Aorta (tissue), 5 donors: ENCODE data around the gene GALNT2. TPM values are rescaled to one million over a fixed set of nuclear protein-coding genes. Genes with fewer than 3 reads are reported as not detected.

Experiments
- ATAC-seq: fragments of 200-7000 bp; cut with Tn5 transposase; one replicate; pipeline ENCODE4 v1.9.1; 2022; ENCODE audit warnings: moderate library complexity; ENCODE audit not compliant: low FRiP score
- DNase-seq, 2 donors: peaks; one replicate each; pipeline ENCODE4 v3.0.0-alpha.2; 2020
- H3K27ac ChIP-seq, 2 donors: one replicate each; pipeline ENCODE4 v1.5.1; 2013; ENCODE audit warnings: low read length in 2 of 2, mild to moderate bottlenecking in 2 of 2, moderate library complexity in 2 of 2, control low read depth in 1 of 2, inconsistent platforms in 1 of 2, low read depth in 1 of 2
- H3K27me3 ChIP-seq, 2 donors: one replicate each; pipeline ENCODE4 v1.6.1; 2013; ENCODE audit warnings: control low read depth in 1 of 2, low read length in 1 of 2, mild to moderate bottlenecking in 1 of 2, moderate library complexity in 1 of 2; ENCODE audit not compliant: insufficient read depth in 2 of 2, control insufficient read depth in 1 of 2
- H3K36me3 ChIP-seq, 2 donors: one replicate each; pipeline ENCODE4 v1.6.1; 2013; ENCODE audit warnings: control low read depth in 1 of 2, low read length in 1 of 2, mild to moderate bottlenecking in 1 of 2; ENCODE audit not compliant: insufficient read depth in 2 of 2, control insufficient read depth in 1 of 2
- H3K4me1 ChIP-seq, 2 donors: one replicate each; pipeline ENCODE4 v1.6.1; 2013; ENCODE audit warnings: low read length in 2 of 2, control low read depth in 1 of 2, mild to moderate bottlenecking in 1 of 2, moderate library complexity in 1 of 2; ENCODE audit not compliant: insufficient read depth in 2 of 2, control insufficient read depth in 1 of 2
- H3K4me3 ChIP-seq, 2 donors: one replicate each; pipeline ENCODE4 v1.5.1; 2013; ENCODE audit warnings: low read length in 2 of 2, control low read depth in 1 of 2, mild to moderate bottlenecking in 1 of 2
- H3K9me3 ChIP-seq: one replicate; pipeline ENCODE4 v1.6.1; 2013; ENCODE audit warnings: mild to moderate bottlenecking, low read length; ENCODE audit not compliant: control insufficient read depth
- whole genome bisulfite sequencing, 2 donors: extraction: QIAGEN DNeasy Blood & Tissue Kit; methylation state at CpG; one replicate each; pipeline ENCODE4 v1.1.7; 2013; 5-methylcytosine and 5-hydroxymethylcytosine counted together
- intact Hi-C, 2 donors: fragments of 100-400 bp; cut with DNase I; formaldehyde crosslinking; loops; one replicate each; pipeline versions ENCODE4 v1.14.2 to v1.15.0; 2022
- polyA plus RNA-seq, 2 donors: library from polyadenylated mRNA; stranded (reverse); fragments of 200-250 nt; gene quantifications; one replicate each; pipeline ENCODE4 v1.2.3, GENCODE V29; 2013
- total RNA-seq, 2 donors: library from RNA; stranded (reverse); fragmentation: NEBNext Ultra II Directional; extraction: Animal tissue kit (Norgen Biotek cat#: 25700); gene quantifications; one replicate each; pipeline ENCODE4 v1.2.1, GENCODE V29; 2021
- donor health status: healthy with polysubstance abuse.
- donor health status: Bipolar disorder and iron deficiency.
- donor health status: DM: no; HTN: no; CAD: no.
- donor health status: DM: no; HTN: no; CAD: no.
- donor health status: DM: yes; HTN: yes; CAD: no.

The GALNT2 gene
- total and polyA plus RNA-seq, 4 donors = 29.1 to 116 (median 105) TPM

GRCh38 chr1:230220907-230221306 is 153.9 kb downstream of the GALNT2 start:
- WGBS, 2 donors = 68 to 78% methylated on average over 3 of the region's 3 CpGs
- DNase-seq = no peak
- no peaks in the 10 kb centered on the region for H3K9me3 ChIP-seq
- no peaks in the 10 kb centered on the region for H3K27me3 ChIP-seq
- peaks cover 2 to 4% of the 10 kb centered on the region in 2 donors for H3K4me1 ChIP-seq
- no peaks in the 10 kb centered on the region for H3K36me3 ChIP-seq
- intact Hi-C loops = loop anchor here in 1 of 2 donors (5.0 kb wide), 1 partner anchor 46 kb away; no protein-coding TSS in a partner anchor
- no peak for ATAC-seq
- no peak overlapping the region for H3K4me3 ChIP-seq
- H3K27ac ChIP-seq = no peak overlapping the region

- Histone ChIP-seq H3K27me3 (no peaks in the 10 kb centered on the region), H3K36me3 (no peaks in the 10 kb centered on the region), H3K4me1 (peaks cover 2 to 4% of the 10 kb centered on the region in 2 donors), H3K9me3 (no peaks in the 10 kb centered on the region), H3K4me3 (no peak overlapping the region), H3K27ac (peak overlapping the region in 1 of 2 donors; percentile 55)
- no peak for DNase-seq
- ATAC-seq = no peak
- WGBS, 2 donors = 39 to 41% methylated on average over 2 of the region's 2 CpGs
- intact Hi-C loops = loop anchor here in 1 of 2 donors (5.0 kb wide), 1 partner anchor 45 kb away; no protein-coding TSS in a partner anchor
Observed at GRCh38 chr1:230222678-230223077, 155.6 kb downstream of the GALNT2 start.

- peak overlapping the region; percentile 76 to 99 for H3K27ac ChIP-seq
- ATAC-seq (peak; percentile 55), DNase-seq (no peak)
- no peaks in the 10 kb centered on the region for H3K9me3 ChIP-seq
- peak overlapping the region in 1 of 2 donors; percentile 54 for H3K4me3 ChIP-seq
- no peaks in the 10 kb centered on the region for H3K27me3 ChIP-seq
- H3K36me3 ChIP-seq = no peaks in the 10 kb centered on the region
- intact Hi-C loops = loop anchor here in 1 of 2 donors (5.0 kb wide), 1 partner anchor 43 kb away; no protein-coding TSS in a partner anchor
- WGBS, 2 donors = 6 to 11% methylated on average over 18 of the region's 18 CpGs
- H3K4me1 ChIP-seq = peaks cover 4% of the 10 kb centered on the region in 2 donors
Observed at GRCh38 chr1:230224101-230224960, 157.3 kb downstream of the GALNT2 start.

GRCh38 chr1:230226007-230226800 is 159.2 kb downstream of the GALNT2 start:
- Histone ChIP-seq H3K27me3 (no peaks in the 10 kb centered on the region), H3K4me3 (no peak overlapping the region), H3K27ac (peak overlapping the region; percentile 54 to 90), H3K36me3 (no peaks in the 10 kb centered on the region), H3K9me3 (no peaks in the 10 kb centered on the region), H3K4me1 (peaks cover 3 to 5% of the 10 kb centered on the region in 2 donors)
- no peak for DNase-seq
- no peak for ATAC-seq
- 65 to 68% methylated on average over 16 of the region's 16 CpGs for WGBS, 2 donors
- intact Hi-C loops = no loop called here

GRCh38 chr1:230226814-230227213 is 159.8 kb downstream of the GALNT2 start:
- peaks cover 5 to 8% of the 10 kb centered on the region in 2 donors for H3K4me1 ChIP-seq
- DNase-seq = no peak
- H3K27me3 ChIP-seq = no peaks in the 10 kb centered on the region
- intact Hi-C loops = no loop called here
- no peak overlapping the region for H3K4me3 ChIP-seq
- no peaks in the 10 kb centered on the region for H3K9me3 ChIP-seq
- ATAC-seq = no peak
- no peaks in the 10 kb centered on the region for H3K36me3 ChIP-seq
- peak overlapping the region in 1 of 2 donors; percentile 54 for H3K27ac ChIP-seq

- Histone ChIP-seq H3K9me3 (no peaks in the 10 kb centered on the region), H3K27ac (peak overlapping the region in 1 of 2 donors; percentile 63), H3K4me3 (no peak overlapping the region), H3K27me3 (no peaks in the 10 kb centered on the region), H3K36me3 (no peaks in the 10 kb centered on the region), H3K4me1 (peaks cover 8 to 9% of the 10 kb centered on the region in 2 donors)
- intact Hi-C loops = no loop called here
- ATAC-seq (no peak), DNase-seq (no peak)
- WGBS, 2 donors = 85 to 88% methylated on average over 9 of the region's 9 CpGs
Observed at GRCh38 chr1:230228236-230228897, 161.3 kb downstream of the GALNT2 start.

- Histone ChIP-seq H3K4me1 (peaks cover 8% of the 10 kb centered on the region in 2 donors), H3K36me3 (no peaks in the 10 kb centered on the region), H3K27ac (peak overlapping the region; percentile 83 to 95), H3K9me3 (no peaks in the 10 kb centered on the region), H3K4me3 (no peak overlapping the region), H3K27me3 (no peaks in the 10 kb centered on the region)
- peak in 1 of 2 donors; percentile 68 for DNase-seq
- intact Hi-C loops = loop anchor here in 1 of 2 donors (5.0 kb wide), 1 partner anchor 37 kb away; no protein-coding TSS in a partner anchor
- WGBS, 2 donors = 4 to 6% methylated on average over 7 of the region's 7 CpGs
- ATAC-seq = peak; percentile 60
Observed at GRCh38 chr1:230230273-230230672, 163.2 kb downstream of the GALNT2 start.
